Natural killer cell (primary cell): Measurements from ENCODE around the gene SYNM. TPM values are rescaled to one million over a fixed set of nuclear protein-coding genes. Genes with fewer than 3 reads are reported as not detected.

Experiments used
- ATAC-seq, 3 donors: fragments of 150-1000 bp in 2 of 3; fragments of 200-7000 bp in 1 of 3; cut with Tn5 transposase; 1 replicate in 1 of 3; 2 replicates in 2 of 3; pipeline ENCODE4 v1.10.0; 2021; ENCODE audit warnings: mild to moderate bottlenecking in 2 of 3, moderate library complexity in 2 of 3
- DNase-seq, 2 donors: peaks; one replicate each; pipeline versions ENCODE4 v3.0.0 to v3.0.0-alpha.2; 2013 to 2021; ENCODE audit warnings: mixed read lengths in 1 of 2
- H3K27ac ChIP-seq: one replicate; pipeline ENCODE4 v1.5.1; 2013; ENCODE audit warnings: mild to moderate bottlenecking, low read length
- H3K27me3 ChIP-seq: one replicate; pipeline ENCODE4 v1.6.1; 2013; ENCODE audit warnings: low read length; ENCODE audit not compliant: control insufficient read depth, insufficient read depth
- H3K36me3 ChIP-seq: one replicate; pipeline ENCODE4 v1.6.1; 2013; ENCODE audit warnings: low read length; ENCODE audit not compliant: control insufficient read depth, insufficient read depth
- H3K4me1 ChIP-seq: one replicate; pipeline ENCODE4 v1.6.1; 2013; ENCODE audit warnings: low read length; ENCODE audit not compliant: control insufficient read depth, insufficient read depth
- H3K4me3 ChIP-seq: one replicate; pipeline ENCODE4 v1.5.1; 2013; ENCODE audit warnings: low read length
- H3K9me3 ChIP-seq: one replicate; pipeline ENCODE4 v1.6.1; 2013; ENCODE audit warnings: low read length; ENCODE audit not compliant: control insufficient read depth, insufficient read depth
- H3K27ac Mint-ChIP-seq, 2 donors: one replicate each; pipeline ENCODE4 v1.8.0; 2022; ENCODE audit warnings: mild to moderate bottlenecking in 2 of 2, mixed read lengths in 2 of 2, moderate library complexity in 1 of 2
- H3K27me3 Mint-ChIP-seq, 2 donors: one replicate each; pipeline ENCODE4 v1.8.0; 2022; ENCODE audit warnings: low read depth in 2 of 2, mixed read lengths in 2 of 2
- H3K36me3 Mint-ChIP-seq: one replicate; pipeline ENCODE4 v1.8.0; 2022; ENCODE audit warnings: mixed read lengths
- H3K4me1 Mint-ChIP-seq, 2 donors: one replicate each; pipeline ENCODE4 v1.8.0; 2022; ENCODE audit warnings: mixed read lengths in 2 of 2
- H3K4me3 Mint-ChIP-seq: one replicate; pipeline ENCODE4 v1.8.0; 2022; ENCODE audit warnings: mild to moderate bottlenecking, moderate library complexity, mixed read lengths
- H3K9me3 Mint-ChIP-seq, 2 donors: one replicate each; pipeline ENCODE4 v1.8.0; 2022; ENCODE audit warnings: mixed read lengths in 2 of 2
- CTCF ChIP-seq: fragments of 200-600 bp; IDR thresholded peaks from one replicate; pipeline ENCODE4 v1.8.0; 2022; ENCODE audit warnings: antibody characterized with exemption
- WGBS: methylation state at CpG from one replicate; pipeline ENCODE4 v1.1.7; 2013; ENCODE audit warnings: missing lambda C conversion rate; ENCODE audit not compliant: insufficient coverage; 5-methylcytosine and 5-hydroxymethylcytosine counted together
- intact Hi-C: fragments of 100-400 bp; cut with micrococcal nuclease; formaldehyde crosslinking; loops from one replicate; pipeline ENCODE4 v1.14.2; 2022
- total RNA-seq, 4 donors: library from RNA; stranded (reverse); fragments of 120-200 nt in 1 of 4; gene quantifications; one replicate each; pipeline versions ENCODE4 v1.2.3 to v1.2.4, GENCODE V29; 2013 to 2022

Gene SYNM
- total RNA-seq, 3 donors from 2014 or later (not counting 1 experiment from before 2014, with no cell fraction given), result 0.11 to 0.48 (median 0.42) TPM

- TF ChIP-seq CTCF, result no peak
- H3K9me3 Mint-ChIP-seq, result no peaks in the 10 kb centered on the region
- no peak for ATAC-seq
- Histone ChIP-seq H3K4me1 (no peaks in the 10 kb centered on the region), H3K27me3 (no peaks in the 10 kb centered on the region), H3K27ac (no peak overlapping the region), H3K9me3 (no peaks in the 10 kb centered on the region), H3K4me3 (no peak overlapping the region), H3K36me3 (no peaks in the 10 kb centered on the region)
- H3K4me1 Mint-ChIP-seq, result no peaks in the 10 kb centered on the region
- H3K27ac Mint-ChIP-seq, result no peak overlapping the region
- H3K36me3 Mint-ChIP-seq, result no peaks in the 10 kb centered on the region
- no peak for DNase-seq
- H3K27me3 Mint-ChIP-seq, result peaks cover 2 to 19% of the 10 kb centered on the region in 2 donors
- intact Hi-C loops, result no loop called here
- H3K4me3 Mint-ChIP-seq, result no peak overlapping the region
- 90% methylated on average over 6 of the region's 7 CpGs for WGBS
Measured at GRCh38 chr15:99143655-99144610, 39.1 kb downstream of the SYNM start.

- WGBS, result 73% methylated on average over 8 of the region's 10 CpGs
- no peak for TF ChIP-seq CTCF
Measured at GRCh38 chr15:99145005-99145404, 40.1 kb downstream of the SYNM start.

GRCh38 chr15:99145778-99146177 is 40.9 kb downstream of the SYNM start:
- H3K27me3 Mint-ChIP-seq, result peaks cover 2 to 19% of the 10 kb centered on the region in 2 donors
- intact Hi-C loops, result no loop called here
- H3K36me3 ChIP-seq, result no peaks in the 10 kb centered on the region
- H3K27me3 ChIP-seq, result no peaks in the 10 kb centered on the region
- no peak overlapping the region for H3K27ac Mint-ChIP-seq
- H3K4me1 Mint-ChIP-seq, result no peaks in the 10 kb centered on the region
- H3K27ac ChIP-seq, result no peak overlapping the region
- H3K4me3 ChIP-seq, result no peak overlapping the region
- H3K36me3 Mint-ChIP-seq, result no peaks in the 10 kb centered on the region
- DNase-seq, result no peak
- H3K4me1 ChIP-seq, result no peaks in the 10 kb centered on the region
- no peaks in the 10 kb centered on the region for H3K9me3 ChIP-seq
- TF ChIP-seq CTCF, result no peak
- H3K9me3 Mint-ChIP-seq, result no peaks in the 10 kb centered on the region
- 88% methylated on average over 6 of the region's 6 CpGs for WGBS
- no peak overlapping the region for H3K4me3 Mint-ChIP-seq
- ATAC-seq, result no peak

More at GRCh38 chr15:99145005-99145404, 40.1 kb downstream of the SYNM start:
- Mint-ChIP-seq H3K4me1 (no peaks in the 10 kb centered on the region), H3K36me3 (no peaks in the 10 kb centered on the region), H3K27ac (no peak overlapping the region), H3K9me3 (no peaks in the 10 kb centered on the region), H3K27me3 (peaks cover 2 to 19% of the 10 kb centered on the region in 2 donors), H3K4me3 (no peak overlapping the region)
- H3K9me3 ChIP-seq, result no peaks in the 10 kb centered on the region
- no peak overlapping the region for H3K27ac ChIP-seq
- ATAC-seq, result no peak
- no peaks in the 10 kb centered on the region for H3K27me3 ChIP-seq
- no peaks in the 10 kb centered on the region for H3K36me3 ChIP-seq
- intact Hi-C loops, result no loop called here
- no peak overlapping the region for H3K4me3 ChIP-seq
- H3K4me1 ChIP-seq, result no peaks in the 10 kb centered on the region
- DNase-seq, result no peak
